Measurements from ENCODE around the gene SMARCA2. TPM values are rescaled to one million over a fixed set of nuclear protein-coding genes. Genes with fewer than 3 reads are reported as not detected.

The SMARCA2 gene
- total RNA-seq, 1 donor from 2014 or later = 206 TPM

DNA sequence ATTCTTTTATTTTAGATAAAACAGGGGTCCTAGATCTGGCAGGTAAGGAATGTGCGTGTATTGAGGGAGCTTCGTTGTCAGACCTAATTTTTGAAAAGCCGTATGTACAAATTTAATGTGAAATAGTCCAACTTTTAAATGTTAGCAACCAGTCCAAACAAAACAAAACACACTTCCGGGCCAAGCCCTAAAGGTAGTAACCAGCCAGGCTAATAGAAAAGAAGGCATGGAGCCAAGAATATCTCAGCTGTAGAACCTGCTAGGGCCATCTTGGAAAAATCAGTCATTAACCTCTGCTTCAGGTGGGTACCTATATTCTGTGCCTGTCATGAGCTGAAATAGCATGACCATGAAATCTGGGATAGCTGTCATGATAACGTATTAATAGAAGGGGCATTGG lies 71.0 kb downstream of the SMARCA2 start:
- intact Hi-C loops (cut with micrococcal nuclease) = loop anchor here (2.0 to 5.0 kb wide), 7 partner anchors 31 to 1194 kb away; partner anchors contain the start of gene PUM3

GRCh38 chr9:2086971-2087370 lies 71.8 kb downstream of the SMARCA2 start:
- intact Hi-C loops (cut with micrococcal nuclease) = loop anchor here (1.0 to 5.0 kb wide), 10 partner anchors 32 to 1195 kb away; partner anchors contain the start of gene PUM3

- intact Hi-C loops (cut with micrococcal nuclease) = loop anchor here (1.0 to 5.0 kb wide), 10 partner anchors 33 to 1195 kb away; partner anchors contain the start of gene PUM3
These were observed 72.6 kb downstream of the SMARCA2 start for GRCh38 chr9:2087500-2088313.

DNA sequence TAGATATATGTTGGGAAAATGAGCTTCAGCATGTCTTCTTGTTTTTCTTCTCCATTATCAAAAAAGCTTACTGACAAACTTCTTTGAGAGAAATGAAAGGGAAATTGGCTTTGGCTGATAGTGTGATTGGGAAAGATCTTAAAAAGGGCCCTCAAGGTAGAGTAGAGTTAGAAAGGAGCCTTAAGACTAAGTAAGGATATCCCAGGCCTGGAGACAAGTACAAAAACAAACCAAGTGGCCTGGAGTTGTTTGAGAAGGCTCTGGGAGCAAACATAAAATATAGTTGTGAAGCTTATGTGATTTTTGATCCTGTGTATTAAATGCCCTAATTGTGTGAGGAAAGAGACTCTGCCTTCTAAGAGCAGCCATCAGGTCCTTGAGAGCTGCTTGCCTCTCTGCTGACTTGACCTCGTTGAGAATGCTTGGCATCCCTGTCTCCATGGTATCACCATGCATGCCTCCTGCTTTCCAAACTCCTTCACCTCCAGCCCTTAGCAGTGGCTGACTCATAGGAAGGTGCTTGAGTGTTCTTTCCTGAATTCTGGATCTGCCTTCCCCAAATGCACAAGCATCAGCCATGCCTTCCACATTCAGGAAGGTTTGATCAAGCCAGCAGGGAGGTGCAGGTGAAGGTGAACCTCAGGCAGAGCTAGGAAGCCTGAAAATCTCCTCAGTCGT lies 78.9 kb downstream of the SMARCA2 start:
- intact Hi-C loops (cut with micrococcal nuclease) = loop anchor here (10.0 kb wide), 1 partner anchor 61 kb away; no protein-coding TSS in a partner anchor

GRCh38 chr9:2096376-2096970 lies 81.3 kb downstream of the SMARCA2 start:
- intact Hi-C loops (cut with micrococcal nuclease) = loop anchor here (10.0 kb wide), 1 partner anchor 58 kb away; no protein-coding TSS in a partner anchor

- intact Hi-C loops (cut with micrococcal nuclease) = no loop called here
These were observed 91.5 kb downstream of the SMARCA2 start for GRCh38 chr9:2106666-2107065.

DNA sequence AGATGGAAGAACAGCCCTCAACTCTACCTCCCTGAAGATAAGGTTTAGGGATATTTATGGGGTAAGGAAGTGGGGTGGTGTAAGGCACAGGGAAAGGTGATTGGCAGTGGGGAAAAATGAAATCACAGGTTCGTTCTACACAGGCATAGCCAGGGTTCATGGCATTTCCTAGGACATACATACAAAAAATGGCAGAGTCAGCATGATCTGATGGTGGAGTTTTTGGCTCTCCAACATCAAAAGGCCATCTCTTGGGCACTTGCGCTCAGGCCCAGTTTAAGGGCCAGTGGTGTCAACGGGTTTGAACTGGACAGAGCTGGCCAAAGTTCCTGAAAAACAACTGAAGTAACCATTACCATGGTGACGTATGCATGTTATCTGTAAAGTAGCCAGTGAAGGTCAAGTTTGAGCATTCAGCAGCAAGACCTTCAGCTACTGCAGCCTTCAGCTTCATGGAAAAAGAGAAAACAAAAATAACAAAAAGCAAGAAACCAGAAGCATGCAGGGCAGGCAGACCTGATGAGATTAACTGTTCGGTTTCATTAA lies 92.8 kb downstream of the SMARCA2 start:
- intact Hi-C loops (cut with micrococcal nuclease) = no loop called here

DNA sequence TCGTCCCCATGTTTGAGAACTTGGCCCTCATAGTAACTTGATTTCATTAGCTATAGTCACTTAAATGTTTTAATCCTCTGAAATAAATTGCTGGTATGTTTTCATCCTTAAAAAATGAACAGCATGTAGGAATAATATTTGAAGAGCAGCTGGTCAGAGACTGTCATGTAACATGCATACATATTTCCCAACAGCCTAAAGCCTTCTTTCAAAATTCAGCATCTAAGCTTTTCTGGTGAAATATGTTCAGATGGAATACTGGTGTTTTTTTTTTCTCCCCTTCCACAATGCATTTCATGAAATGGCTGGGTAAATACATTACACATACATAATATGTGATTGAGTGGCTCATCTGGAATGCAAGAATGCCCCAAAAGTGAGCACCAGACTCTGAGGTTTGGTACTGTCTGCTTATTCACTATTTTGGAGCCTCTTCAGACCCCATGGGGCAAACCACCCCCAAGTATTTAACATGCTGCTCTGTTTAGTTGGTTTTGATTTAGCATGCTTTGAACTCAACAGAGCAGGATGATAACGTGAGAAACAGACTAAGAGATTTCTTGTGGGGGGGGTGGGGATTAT lies 94.0 kb downstream of the SMARCA2 start:
- intact Hi-C loops (cut with micrococcal nuclease) = no loop called here

- intact Hi-C loops (cut with micrococcal nuclease) = no loop called here
These were observed 94.9 kb downstream of the SMARCA2 start for GRCh38 chr9:2110036-2110435.

DNA sequence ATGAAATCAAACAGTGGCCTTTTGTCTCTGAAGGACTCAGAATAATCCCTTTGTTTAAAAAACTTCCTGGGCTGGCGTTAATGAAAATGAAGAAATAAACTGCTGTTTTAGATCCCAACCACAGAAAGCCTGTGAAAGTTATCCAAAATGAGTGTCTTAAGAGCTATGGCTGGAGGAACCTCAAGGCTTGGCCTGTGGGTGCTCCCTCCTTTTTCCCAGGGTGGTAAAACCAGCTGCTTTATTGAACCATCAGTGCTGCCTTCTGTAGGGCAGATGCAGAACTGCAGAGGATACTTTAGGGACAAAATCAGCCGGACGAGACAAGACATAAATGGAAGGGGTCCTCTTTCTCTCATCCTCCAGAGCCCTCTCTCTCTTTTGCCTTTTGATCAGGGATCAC lies 100.9 kb downstream of the SMARCA2 start:
- intact Hi-C loops (cut with micrococcal nuclease) = no loop called here

GRCh38 chr9:2117527-2117926 lies 102.4 kb downstream of the SMARCA2 start:
- intact Hi-C loops (cut with micrococcal nuclease) = no loop called here

DNA sequence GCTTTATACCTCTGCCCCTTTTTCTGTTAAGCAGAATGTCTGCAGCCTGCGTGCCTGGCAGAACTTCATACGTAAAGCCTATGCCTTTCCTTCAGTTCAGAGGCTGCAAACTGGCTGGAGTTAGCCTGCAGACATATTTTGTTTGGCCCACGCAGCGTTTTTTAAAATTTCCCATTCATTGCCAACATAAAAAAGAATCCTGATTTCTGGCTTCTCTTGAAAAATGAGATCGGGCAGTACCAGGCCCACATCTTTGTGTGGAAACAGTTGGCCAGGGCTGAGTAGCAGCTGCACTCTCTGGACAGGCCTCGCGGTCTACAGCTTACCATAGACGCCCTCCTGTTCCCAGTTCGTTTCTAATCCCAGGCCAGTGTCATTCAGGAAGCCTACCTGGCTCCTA lies 104.4 kb downstream of the SMARCA2 start:
- intact Hi-C loops (cut with micrococcal nuclease) = no loop called here

DNA sequence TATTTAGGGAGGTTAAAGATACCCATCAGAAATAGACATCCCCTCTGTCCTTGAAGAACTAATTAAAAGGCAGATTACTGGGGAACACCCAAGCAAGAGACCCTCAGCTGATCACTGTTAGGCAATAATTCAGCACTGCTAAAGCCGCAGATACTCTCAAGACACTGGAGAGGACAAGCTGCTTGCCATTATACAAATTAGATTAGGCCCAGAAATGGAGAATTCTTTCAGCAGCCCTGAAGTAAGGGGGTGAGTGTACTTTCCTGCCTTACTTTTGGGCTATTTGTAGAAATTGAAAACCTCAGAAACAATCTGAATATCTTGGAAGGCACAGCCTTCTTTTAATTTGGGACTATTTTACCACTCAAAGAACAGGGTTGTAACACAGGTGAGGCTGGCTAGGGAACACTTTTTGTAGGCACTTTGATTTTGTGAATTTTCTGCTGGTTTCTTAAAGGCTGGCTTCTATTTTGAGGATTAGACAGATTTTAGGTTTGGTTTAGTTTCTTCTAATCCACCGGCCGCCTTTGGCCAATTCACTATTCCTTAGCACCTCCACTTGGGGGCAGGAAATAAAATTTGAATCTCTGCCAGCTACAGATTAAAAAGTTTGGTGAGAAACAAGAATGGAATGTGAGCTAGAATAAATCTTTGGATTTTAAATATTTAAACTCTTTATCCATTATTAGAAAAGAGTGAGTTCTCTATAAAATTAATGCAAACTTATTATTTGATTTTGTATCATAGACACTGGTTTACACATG lies 106.0 kb downstream of the SMARCA2 start:
- intact Hi-C loops (cut with micrococcal nuclease) = no loop called here

DNA sequence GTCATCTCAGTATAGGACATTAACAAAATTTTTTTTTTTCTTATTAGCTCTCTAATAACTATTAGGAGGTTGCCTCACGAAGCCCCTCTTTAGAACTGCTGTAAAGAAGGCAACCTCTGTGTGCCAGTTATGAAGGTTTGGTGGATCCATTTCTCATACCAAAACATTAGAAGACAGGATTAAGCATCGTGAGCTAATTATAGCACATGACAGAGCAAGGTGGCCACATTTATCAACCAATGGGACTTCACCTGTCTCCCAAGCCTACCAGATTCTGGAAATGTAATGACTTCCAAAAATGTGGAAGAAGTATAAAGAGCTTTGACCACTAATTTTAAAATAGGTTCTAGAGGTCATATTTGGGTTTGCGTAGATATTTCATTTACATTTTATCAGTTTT lies 107.2 kb downstream of the SMARCA2 start:
- intact Hi-C loops (cut with micrococcal nuclease) = no loop called here

DNA sequence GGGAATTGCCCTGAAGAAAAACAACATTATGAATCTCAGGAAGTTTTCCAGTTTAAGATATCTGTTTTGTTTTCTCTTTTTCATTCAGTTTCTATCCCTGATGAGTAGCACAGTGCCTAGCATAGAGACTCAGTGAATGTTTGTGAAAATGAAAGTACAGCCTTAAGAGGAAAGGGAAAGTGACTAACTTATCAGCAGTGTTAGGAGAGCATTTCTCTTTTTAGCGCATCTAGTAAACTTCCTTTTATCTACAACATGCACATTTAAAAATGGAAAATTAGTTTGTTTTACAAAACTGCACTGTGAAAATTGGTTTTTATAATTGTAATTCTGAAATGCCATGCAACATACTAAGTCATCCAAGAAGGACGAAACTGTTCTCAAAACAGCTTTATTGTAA lies 110.8 kb downstream of the SMARCA2 start:
- intact Hi-C loops (cut with micrococcal nuclease) = loop anchor here (2.0 kb wide), 1 partner anchor 33 kb away; no protein-coding TSS in a partner anchor

- intact Hi-C loops (cut with micrococcal nuclease) = loop anchor here (2.0 kb wide), 1 partner anchor 32 kb away; no protein-coding TSS in a partner anchor
These were observed 111.2 kb downstream of the SMARCA2 start for GRCh38 chr9:2126331-2126803.

- intact Hi-C loops (cut with micrococcal nuclease) = loop anchor here (2.0 kb wide), 1 partner anchor 31 kb away; no protein-coding TSS in a partner anchor
These were observed 112.3 kb downstream of the SMARCA2 start for GRCh38 chr9:2127486-2127885.

- intact Hi-C loops (cut with micrococcal nuclease) = no loop called here
These were observed 113.0 kb downstream of the SMARCA2 start for GRCh38 chr9:2128141-2128540.

DNA sequence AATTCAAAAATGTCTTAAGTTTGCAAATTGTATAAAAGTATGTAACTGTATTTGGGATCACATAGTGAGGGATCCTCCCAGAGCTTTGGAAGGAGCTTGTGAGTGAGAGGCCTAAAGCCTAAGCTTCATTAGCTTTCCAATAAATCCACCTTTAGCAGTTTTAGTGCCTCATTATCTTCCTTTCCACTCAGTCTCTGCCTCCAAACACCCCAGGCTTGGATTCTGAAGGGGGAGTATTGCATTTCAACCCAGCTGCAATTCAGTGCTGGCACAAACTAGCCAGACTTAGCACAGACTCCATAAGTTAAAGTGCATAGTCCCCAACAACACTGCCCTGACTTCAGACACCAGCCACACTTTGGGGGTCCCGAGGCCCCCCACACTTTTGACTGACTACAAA lies 113.5 kb downstream of the SMARCA2 start:
- intact Hi-C loops (cut with micrococcal nuclease) = no loop called here

DNA sequence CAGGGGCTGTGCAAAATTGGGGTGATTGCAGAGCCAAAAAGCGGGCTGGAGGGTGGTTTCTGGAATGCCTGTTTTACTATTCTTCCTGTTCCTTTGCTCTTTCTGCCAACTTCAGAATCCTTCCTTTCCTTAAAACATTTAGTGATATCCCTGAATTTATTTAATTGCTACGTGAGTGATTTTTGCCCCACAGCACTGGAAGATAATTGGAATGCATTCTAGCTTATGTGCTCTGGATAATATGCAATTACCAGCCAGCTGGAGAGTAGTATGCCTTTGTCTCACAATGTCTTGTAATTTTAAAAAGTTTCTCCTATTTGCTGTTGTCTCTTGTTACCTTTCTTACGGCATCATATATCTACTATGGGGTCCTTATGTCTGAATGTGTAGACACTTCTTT lies 115.8 kb downstream of the SMARCA2 start:
- intact Hi-C loops (cut with micrococcal nuclease) = loop anchor here (5.0 kb wide), 1 partner anchor 711 kb away; the partner anchor contains the start of gene PUM3
